Mesenchymal stem cell (in vitro differentiated cells and primary cell): Measurements from ENCODE around the gene AGK.
A peak's percentile ranks its signal among the peaks of the same experiment; 100 is the strongest.

Experiments used
- DNase-seq: peaks from one replicate; pipeline ENCODE4 v3.0.0-alpha.2; 2013
- H2AFZ ChIP-seq: one replicate; pipeline ENCODE4 v1.6.1; 2013; ENCODE audit warnings: low read depth, mild to moderate bottlenecking, control low read depth, inconsistent platforms, low read length, moderate library complexity
- H2AK5ac ChIP-seq: 2 replicates; pipeline ENCODE4 v1.6.1; 2013; ENCODE audit warnings: low read length, moderate library complexity, mild to moderate bottlenecking, inconsistent platforms; ENCODE audit not compliant: severe bottlenecking
- H2BK120ac ChIP-seq: one replicate; pipeline ENCODE4 v1.6.1; 2013; ENCODE audit warnings: low read depth, mild to moderate bottlenecking, inconsistent platforms, low read length, moderate library complexity
- H2BK12ac ChIP-seq, 2 experiments: one replicate each; pipeline ENCODE4 v1.6.1; 2013; ENCODE audit warnings: inconsistent platforms in 2 of 2, low read length in 2 of 2, mild to moderate bottlenecking in 2 of 2, moderate library complexity in 2 of 2, control low read depth in 1 of 2
- H2BK15ac ChIP-seq: one replicate; pipeline ENCODE4 v1.6.1; 2013; ENCODE audit warnings: mild to moderate bottlenecking, low read depth, inconsistent platforms; ENCODE audit not compliant: poor library complexity, severe bottlenecking
- H2BK5ac ChIP-seq: 2 replicates; pipeline ENCODE4 v1.6.1; 2013; ENCODE audit warnings: low read depth, mild to moderate bottlenecking, low read length, control low read depth, inconsistent platforms; ENCODE audit not compliant: poor library complexity, severe bottlenecking
- H3K14ac ChIP-seq, 2 experiments: one replicate each; pipeline ENCODE4 v1.6.1; 2013; ENCODE audit warnings: inconsistent platforms in 2 of 2, low read length in 2 of 2, control low read depth in 1 of 2, mild to moderate bottlenecking in 1 of 2, moderate library complexity in 1 of 2
- H3K18ac ChIP-seq, 2 experiments: one replicate each; pipeline ENCODE4 v1.6.1; 2013; ENCODE audit warnings: inconsistent platforms in 2 of 2, low read length in 2 of 2, control low read depth in 1 of 2, low read depth in 1 of 2, mild to moderate bottlenecking in 1 of 2
- H3K23ac ChIP-seq, 2 experiments: one replicate each; pipeline ENCODE4 v1.6.1; 2013; ENCODE audit warnings: inconsistent platforms in 2 of 2, low read length in 2 of 2, mild to moderate bottlenecking in 2 of 2, moderate library complexity in 2 of 2, control low read depth in 1 of 2
- H3K27ac ChIP-seq: 2 replicates; pipeline ENCODE4 v1.5.1; 2013; ENCODE audit warnings: mild to moderate bottlenecking, moderate library complexity, low read length, control low read depth, inconsistent platforms; ENCODE audit not compliant: poor library complexity, severe bottlenecking
- H3K27me3 ChIP-seq, 2 experiments: 2 replicates each; pipeline versions ENCODE4 v1.6.1 to v1.7.0; 2013; ENCODE audit warnings: low read length in 2 of 2, mild to moderate bottlenecking in 2 of 2, moderate library complexity in 2 of 2, control low read depth in 1 of 2, inconsistent platforms in 1 of 2; ENCODE audit not compliant: control insufficient read depth in 1 of 2, insufficient read depth in 1 of 2
- H3K36me3 ChIP-seq, 2 experiments: 2 replicates each; pipeline versions ENCODE4 v1.6.1 to v1.7.0; 2013; ENCODE audit warnings: low read length in 2 of 2, control low read depth in 1 of 2, inconsistent platforms in 1 of 2, low read depth in 1 of 2, mild to moderate bottlenecking in 1 of 2; ENCODE audit not compliant: insufficient read depth in 2 of 2, control insufficient read depth in 1 of 2
- H3K4ac ChIP-seq, 2 experiments: one replicate each; pipeline ENCODE4 v1.6.1; 2013; ENCODE audit warnings: inconsistent platforms in 2 of 2, low read length in 2 of 2, mild to moderate bottlenecking in 2 of 2, moderate library complexity in 2 of 2, control low read depth in 1 of 2, low read depth in 1 of 2
- H3K4me1 ChIP-seq: 2 replicates; pipeline ENCODE4 v1.6.1; 2013; ENCODE audit warnings: low read depth, low read length, control low read depth; ENCODE audit not compliant: control insufficient read depth, insufficient read depth
- H3K4me2 ChIP-seq: 2 replicates; pipeline ENCODE4 v1.6.1; 2013; ENCODE audit warnings: low read length, mild to moderate bottlenecking, inconsistent platforms; ENCODE audit not compliant: poor library complexity, severe bottlenecking
- H3K4me3 ChIP-seq, 2 experiments: 2 replicates each; pipeline versions ENCODE4 v1.5.1 to v1.7.0; 2013; ENCODE audit warnings: low read length in 2 of 2, mild to moderate bottlenecking in 2 of 2, control low read depth in 1 of 2, low read depth in 1 of 2; ENCODE audit not compliant: insufficient read depth in 1 of 2
- H3K79me1 ChIP-seq: replicated peaks from 2 replicates; pipeline ENCODE4 v1.6.1; 2013; ENCODE audit warnings: mild to moderate bottlenecking, control low read depth, low read length, inconsistent platforms; ENCODE audit not compliant: poor library complexity, severe bottlenecking
- H3K9ac ChIP-seq: 2 replicates; pipeline ENCODE4 v1.7.0; 2013; ENCODE audit warnings: mild to moderate bottlenecking, low read length, moderate library complexity
- H3K9me3 ChIP-seq: 2 replicates; pipeline ENCODE4 v1.7.0; 2013; ENCODE audit warnings: mild to moderate bottlenecking, low read length; ENCODE audit not compliant: control insufficient read depth
- H4K8ac ChIP-seq: one replicate; pipeline ENCODE4 v1.6.1; 2013; ENCODE audit warnings: inconsistent platforms, mild to moderate bottlenecking, low read length, moderate library complexity
- H4K91ac ChIP-seq: one replicate; pipeline ENCODE4 v1.6.1; 2013; ENCODE audit warnings: mild to moderate bottlenecking, low read length, inconsistent platforms
- WGBS: methylation state at CpG from one replicate; pipeline ENCODE4 v1.1.7; 2013; ENCODE audit warnings: mixed read lengths; 5-methylcytosine and 5-hydroxymethylcytosine counted together

AGK gene

GRCh38 chr7:141695803-141696289 lies 144.6 kb downstream of the AGK start:
- H3K4me2 ChIP-seq, result no peak overlapping the region
- no peaks in the 10 kb centered on the region for H3K9me3 ChIP-seq
- H3K36me3 ChIP-seq, result no peaks in the 10 kb centered on the region
- no peak overlapping the region for H3K14ac ChIP-seq
- no peak overlapping the region for H4K91ac ChIP-seq
- peaks cover 34% of the 10 kb centered on the region for H3K79me1 ChIP-seq
- peaks cover 10% of the 10 kb centered on the region for H3K4me1 ChIP-seq
- no peak for DNase-seq
- H2AFZ ChIP-seq, result no peak overlapping the region
- H2BK120ac ChIP-seq, result no peak overlapping the region
- H2AK5ac ChIP-seq, result no peak overlapping the region
- no peak overlapping the region for H2BK5ac ChIP-seq
- no peak overlapping the region for H2BK12ac ChIP-seq
- no peak overlapping the region for H3K9ac ChIP-seq
- H3K23ac ChIP-seq, result no peak overlapping the region
- H3K27ac ChIP-seq, result no peak overlapping the region
- 89% methylated on average over 6 of the region's 6 CpGs for WGBS
- no peaks in the 10 kb centered on the region for H3K27me3 ChIP-seq
- no peak overlapping the region for H3K18ac ChIP-seq
- H4K8ac ChIP-seq, result no peak overlapping the region
- no peak overlapping the region for H3K4me3 ChIP-seq
- no peak overlapping the region for H3K4ac ChIP-seq
- H2BK15ac ChIP-seq, result no peak overlapping the region

GRCh38 chr7:141696348-141696747 lies 145.1 kb downstream of the AGK start:
- Histone ChIP-seq H3K9me3 (no peaks in the 10 kb centered on the region), H2BK15ac (no peak overlapping the region), H3K4me2 (no peak overlapping the region), H3K23ac (no peak overlapping the region), H2BK120ac (no peak overlapping the region), H2BK5ac (no peak overlapping the region), H3K9ac (no peak overlapping the region), H3K4me3 (no peak overlapping the region), H3K18ac (no peak overlapping the region), H3K36me3 (no peaks in the 10 kb centered on the region), H3K4ac (no peak overlapping the region), H3K27ac (no peak overlapping the region), H3K27me3 (no peaks in the 10 kb centered on the region), H4K8ac (no peak overlapping the region), H2AFZ (no peak overlapping the region), H4K91ac (no peak overlapping the region), H3K14ac (no peak overlapping the region), H3K79me1 (peaks cover 29% of the 10 kb centered on the region), H2AK5ac (no peak overlapping the region), H2BK12ac (no peak overlapping the region), H3K4me1 (peaks cover 11% of the 10 kb centered on the region)
- no peak for DNase-seq
- WGBS, result 44% methylated on average over 2 of the region's 2 CpGs

- peaks cover 11% of the 10 kb centered on the region for H3K4me1 ChIP-seq
- H3K4me3 ChIP-seq, result no peak overlapping the region
- H2BK120ac ChIP-seq, result no peak overlapping the region
- H3K14ac ChIP-seq, result no peak overlapping the region
- no peaks in the 10 kb centered on the region for H3K36me3 ChIP-seq
- no peak overlapping the region for H3K27ac ChIP-seq
- no peaks in the 10 kb centered on the region for H3K9me3 ChIP-seq
- no peak overlapping the region for H3K4ac ChIP-seq
- no peak overlapping the region for H3K9ac ChIP-seq
- H2AFZ ChIP-seq, result no peak overlapping the region
- no peak overlapping the region for H4K91ac ChIP-seq
- H3K79me1 ChIP-seq, result peaks cover 27% of the 10 kb centered on the region
- H2BK12ac ChIP-seq, result no peak overlapping the region
- no peak overlapping the region for H2BK15ac ChIP-seq
- H2BK5ac ChIP-seq, result no peak overlapping the region
- peak; percentile 51 for DNase-seq
- WGBS, result 68% methylated on average over 9 of the region's 10 CpGs
- H3K18ac ChIP-seq, result no peak overlapping the region
- no peak overlapping the region for H3K4me2 ChIP-seq
- no peaks in the 10 kb centered on the region for H3K27me3 ChIP-seq
- H3K23ac ChIP-seq, result no peak overlapping the region
- no peak overlapping the region for H2AK5ac ChIP-seq
- no peak overlapping the region for H4K8ac ChIP-seq
These were observed 146.1 kb downstream of the AGK start for GRCh38 chr7:141697211-141697871.

GRCh38 chr7:141698247-141699015 lies 147.2 kb downstream of the AGK start:
- no peak overlapping the region for H3K23ac ChIP-seq
- no peak overlapping the region for H2BK120ac ChIP-seq
- peaks cover 23% of the 10 kb centered on the region for H3K79me1 ChIP-seq
- no peak overlapping the region for H2BK15ac ChIP-seq
- no peak overlapping the region for H3K4me3 ChIP-seq
- H3K18ac ChIP-seq, result no peak overlapping the region
- no peak overlapping the region for H4K91ac ChIP-seq
- peaks cover 11% of the 10 kb centered on the region for H3K4me1 ChIP-seq
- no peaks in the 10 kb centered on the region for H3K36me3 ChIP-seq
- H3K27me3 ChIP-seq, result peaks cover under 1 to 2% of the 10 kb centered on the region in 2 experiments
- H3K4ac ChIP-seq, result no peak overlapping the region
- no peak overlapping the region for H2AFZ ChIP-seq
- no peak overlapping the region for H2BK12ac ChIP-seq
- H4K8ac ChIP-seq, result no peak overlapping the region
- no peaks in the 10 kb centered on the region for H3K9me3 ChIP-seq
- no peak overlapping the region for H3K4me2 ChIP-seq
- H3K27ac ChIP-seq, result no peak overlapping the region
- no peak overlapping the region for H3K14ac ChIP-seq
- no peak overlapping the region for H2AK5ac ChIP-seq
- 100% methylated on average over 1 of the region's 1 CpG for WGBS
- H2BK5ac ChIP-seq, result no peak overlapping the region
- no peak for DNase-seq
- no peak overlapping the region for H3K9ac ChIP-seq
